ENCODE data around the gene ITPR3. TPM values are rescaled to one million over a fixed set of nuclear protein-coding genes. Genes with fewer than 3 reads are reported as not detected.

The ITPR3 gene
- polyA plus RNA-seq, 1 of the 3 experiments (the other 2 are of a cell fraction), result 8.1 TPM

DNA sequence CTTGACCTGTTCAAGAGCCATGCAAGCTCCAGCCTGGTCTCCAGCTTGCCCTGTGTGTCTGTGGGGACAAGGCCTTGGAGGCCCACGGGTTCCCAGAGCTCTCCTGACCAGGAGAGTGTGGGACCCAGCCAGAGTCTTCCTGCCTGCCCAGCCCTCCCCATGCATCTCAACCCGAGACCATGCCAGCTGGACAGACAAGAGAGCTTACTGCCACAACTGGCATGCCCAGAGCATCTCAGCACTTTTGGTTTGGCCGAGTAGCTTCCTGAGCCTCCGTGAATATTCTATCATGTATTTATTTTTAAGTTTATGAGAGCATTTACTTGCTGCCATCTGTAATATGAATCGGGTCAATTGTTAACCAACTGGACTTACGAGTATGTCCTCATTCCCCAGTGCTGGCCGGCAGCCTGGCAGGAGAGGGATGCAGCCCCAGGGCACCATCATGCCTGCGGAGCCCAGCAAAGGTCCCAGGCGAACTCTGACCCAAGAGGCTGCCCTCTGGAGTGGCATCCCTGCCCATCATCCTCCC lies 110.7 kb downstream of the ITPR3 start:
- DNase-seq, result no peak
- WGBS (ENCODE audit: low lambda C conversion rate), result 80% methylated on average over 6 of the region's 9 CpGs
- Histone ChIP-seq H3K9ac (no peak overlapping the region), H3K4me2 (no peak overlapping the region), H3K9me2 (no peaks in the 10 kb centered on the region), H3K9me3 (no peaks in the 10 kb centered on the region), H3F3A (replicated peaks; ENCODE audit: insufficient read depth) (no peaks in the 10 kb centered on the region), H3K36me3 (replicated peaks in 1 of 2; ENCODE audit: control insufficient read depth in 1 of 2, insufficient read depth in 2 of 2, low read length in 1 of 2) (no peaks in the 10 kb centered on the region), H3K4me3 (ENCODE audit: low read depth in 2 of 2, low read length in 1 of 2) (no peak overlapping the region), H3K79me2 (ENCODE audit: insufficient read depth) (no peaks in the 10 kb centered on the region), H2AFZ (ENCODE audit: low read depth) (no peak overlapping the region), H3K4me1 (ENCODE audit: control insufficient read depth in 1 of 2, insufficient read depth in 2 of 2, low read depth in 1 of 2, low read length in 1 of 2) (peaks cover 0 to 1% of the 10 kb centered on the region in 2 experiments; a peak in 1 of 4 replicates), H3K27ac (ENCODE audit: low read depth in 2 of 2, low read length in 1 of 2) (no peak overlapping the region), H4K20me1 (ENCODE audit: insufficient read depth) (no peaks in the 10 kb centered on the region), H3K27me3 (ENCODE audit: insufficient read depth) (peaks cover 18% of the 10 kb centered on the region; the same call in 1 of the 2 replicates)
- no peak for TF ChIP-seq FOSL2 (IDR thresholded peaks at IDR 0.05; ENCODE audit: borderline replicate concordance, low read depth)
- ChIA-PET CTCF (interaction anchor here (1.0 to 8.2 kb wide), 5 partner anchors 12 to 142 kb away, joined by 3 to 59 read pairs (median 4); partner anchors contain the start of gene UQCC2), POLR2A (interaction anchor here (0.5 to 0.9 kb wide), 2 partner anchors 9 to 20 kb away, joined by 3 to 4 read pairs; partner anchors contain the start of gene UQCC2)

DNA sequence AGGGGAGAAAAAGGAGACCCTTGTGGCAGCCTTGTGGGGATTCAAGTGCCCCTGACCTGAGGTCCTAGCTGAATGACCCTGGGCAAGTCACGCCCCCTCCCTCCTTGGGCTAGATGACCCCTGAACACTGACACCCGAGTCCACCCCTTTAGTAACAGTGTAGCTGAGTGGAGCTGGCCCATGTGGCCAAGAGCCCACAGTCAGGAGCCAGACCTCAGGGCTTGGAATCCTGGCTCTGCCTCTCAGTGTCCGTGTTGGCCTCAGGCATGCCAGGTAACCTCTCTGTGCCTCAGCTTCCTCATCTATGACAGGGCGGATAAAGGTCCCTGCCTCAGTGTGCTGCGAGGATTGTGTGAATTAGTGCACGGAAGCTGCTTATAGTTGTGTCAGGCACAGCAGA lies 111.3 kb downstream of the ITPR3 start:
- TF ChIP-seq ELF1 (IDR thresholded peaks at IDR 0.05) (no peak), TCF12 (IDR thresholded peaks at IDR 0.05) (no peak), FOSL2 (IDR thresholded peaks at IDR 0.05; ENCODE audit: borderline replicate concordance, low read depth) (no peak), TAF1 (IDR thresholded peaks at IDR 0.05; ENCODE audit: borderline replicate concordance, low read depth, low read length) (no peak), RFX5 (IDR thresholded peaks at IDR 0.05; ENCODE audit: low read length) (no peak), YY1 (IDR thresholded peaks at IDR 0.05; ENCODE audit: low read depth) (no peak), FOXM1 (IDR thresholded peaks at IDR 0.05; ENCODE audit: low read depth) (no peak), POLR2AphosphoS5 (IDR thresholded peaks at IDR 0.05; ENCODE audit: low read depth, low read length) (no peak), FOXJ3 (CRISPR knock-in tag; IDR thresholded peaks at IDR 0.05) (no peak), JUND (IDR thresholded peaks at IDR 0.05) (no peak)
- TF ChIP-seq, protein P1, sequence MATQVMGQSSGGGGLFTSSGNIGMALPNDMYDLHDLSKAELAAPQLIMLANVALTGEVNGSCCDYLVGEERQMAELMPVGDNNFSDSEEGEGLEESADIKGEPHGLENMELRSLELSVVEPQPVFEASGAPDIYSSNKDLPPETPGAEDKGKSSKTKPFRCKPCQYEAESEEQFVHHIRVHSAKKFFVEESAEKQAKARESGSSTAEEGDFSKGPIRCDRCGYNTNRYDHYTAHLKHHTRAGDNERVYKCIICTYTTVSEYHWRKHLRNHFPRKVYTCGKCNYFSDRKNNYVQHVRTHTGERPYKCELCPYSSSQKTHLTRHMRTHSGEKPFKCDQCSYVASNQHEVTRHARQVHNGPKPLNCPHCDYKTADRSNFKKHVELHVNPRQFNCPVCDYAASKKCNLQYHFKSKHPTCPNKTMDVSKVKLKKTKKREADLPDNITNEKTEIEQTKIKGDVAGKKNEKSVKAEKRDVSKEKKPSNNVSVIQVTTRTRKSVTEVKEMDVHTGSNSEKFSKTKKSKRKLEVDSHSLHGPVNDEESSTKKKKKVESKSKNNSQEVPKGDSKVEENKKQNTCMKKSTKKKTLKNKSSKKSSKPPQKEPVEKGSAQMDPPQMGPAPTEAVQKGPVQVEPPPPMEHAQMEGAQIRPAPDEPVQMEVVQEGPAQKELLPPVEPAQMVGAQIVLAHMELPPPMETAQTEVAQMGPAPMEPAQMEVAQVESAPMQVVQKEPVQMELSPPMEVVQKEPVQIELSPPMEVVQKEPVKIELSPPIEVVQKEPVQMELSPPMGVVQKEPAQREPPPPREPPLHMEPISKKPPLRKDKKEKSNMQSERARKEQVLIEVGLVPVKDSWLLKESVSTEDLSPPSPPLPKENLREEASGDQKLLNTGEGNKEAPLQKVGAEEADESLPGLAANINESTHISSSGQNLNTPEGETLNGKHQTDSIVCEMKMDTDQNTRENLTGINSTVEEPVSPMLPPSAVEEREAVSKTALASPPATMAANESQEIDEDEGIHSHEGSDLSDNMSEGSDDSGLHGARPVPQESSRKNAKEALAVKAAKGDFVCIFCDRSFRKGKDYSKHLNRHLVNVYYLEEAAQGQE (IDR thresholded peaks at IDR 0.05; ENCODE audit: low read depth, low read length), result no peak
- H3K36me3 ChIP-seq (replicated peaks in 1 of 2; ENCODE audit: control insufficient read depth in 1 of 2, insufficient read depth in 2 of 2, low read length in 1 of 2), result no peaks in the 10 kb centered on the region
- no peak for DNase-seq
- no peak overlapping the region for H3K4me3 ChIP-seq (ENCODE audit: low read depth in 2 of 2, low read length in 1 of 2)
- no peak overlapping the region for H3K4me2 ChIP-seq
- no peak overlapping the region for H2AFZ ChIP-seq (ENCODE audit: low read depth)
- H3F3A ChIP-seq (replicated peaks; ENCODE audit: insufficient read depth), result no peaks in the 10 kb centered on the region
- peaks cover 12% of the 10 kb centered on the region; the same call in 1 of the 2 replicates for H3K27me3 ChIP-seq (ENCODE audit: insufficient read depth)
- ChIA-PET POLR2A (no interaction called here), CTCF (interaction anchor here (1.0 to 8.2 kb wide), 5 partner anchors 12 to 143 kb away, joined by 3 to 59 read pairs (median 4); partner anchors contain the start of gene UQCC2)
- H3K9ac ChIP-seq, result no peak overlapping the region
- peaks cover 0 to 7% of the 10 kb centered on the region in 2 experiments; a peak in 1 of 4 replicates for H3K4me1 ChIP-seq (ENCODE audit: control insufficient read depth in 1 of 2, insufficient read depth in 2 of 2, low read depth in 1 of 2, low read length in 1 of 2)
- H3K9me2 ChIP-seq, result no peaks in the 10 kb centered on the region
- no peaks in the 10 kb centered on the region for H3K9me3 ChIP-seq
- H3K27ac ChIP-seq (ENCODE audit: low read depth in 2 of 2, low read length in 1 of 2), result no peak overlapping the region
- 67% methylated on average over 3 of the region's 6 CpGs for WGBS (ENCODE audit: low lambda C conversion rate)
- no peaks in the 10 kb centered on the region for H4K20me1 ChIP-seq (ENCODE audit: insufficient read depth)
- H3K79me2 ChIP-seq (ENCODE audit: insufficient read depth), result no peaks in the 10 kb centered on the region
